SK-N-MC (cell line): ENCODE measurements around the gene TRPM1.

Experiments used
- DNase-seq: peaks from one replicate; pipeline ENCODE4 v3.0.0-alpha.2; 2011; ENCODE audit warnings: low read depth, low spot score
- H3K27ac ChIP-seq: fragments of 200-600 bp; sonication (generic); 2 replicates; pipeline ENCODE4 v1.5.1; 2016; ENCODE audit warnings: mixed run types
- H3K36me3 ChIP-seq: fragments of 200-600 bp; sonication (generic); 2 replicates; pipeline ENCODE4 v1.6.1; 2017; ENCODE audit warnings: antibody characterized with exemption, low read length, mixed read lengths; ENCODE audit not compliant: insufficient read depth
- H3K4me3 ChIP-seq: fragments of 200-600 bp; sonication (generic); 2 replicates; pipeline ENCODE4 v1.5.1; 2016
- H3K9ac ChIP-seq: fragments of 200-600 bp; sonication (generic); 2 replicates; pipeline ENCODE4 v1.8.0; 2017; ENCODE audit warnings: mixed run types, mixed read lengths; ENCODE audit not compliant: insufficient read length
- H3K9me3 ChIP-seq: fragments of 200-600 bp; sonication (generic); 2 replicates; pipeline ENCODE4 v1.6.1; 2017; ENCODE audit warnings: low read depth, mild to moderate bottlenecking, antibody characterized with exemption, low read length, moderate library complexity, mixed read lengths
- EZH2 ChIP-seq: fragments of 200-600 bp; sonication (generic); IDR thresholded peaks from one replicate; pipeline ENCODE4 v1.6.1; 2017; ENCODE audit warnings: antibody characterized with exemption
- FOXP2 ChIP-seq: optimal IDR thresholded peaks from 2 replicates; pipeline ENCODE3; 2011; ENCODE audit warnings: mild to moderate bottlenecking, moderate library complexity; ENCODE audit not compliant: insufficient read depth; ENCODE audit errors: extremely low read length, control extremely low read depth
- POLR2AphosphoS5 ChIP-seq: IDR thresholded peaks from 2 replicates; pipeline ENCODE4 v1.6.1; 2012; ENCODE audit warnings: mild to moderate bottlenecking, low read depth, low read length, borderline replicate concordance

TRPM1 gene

DNA sequence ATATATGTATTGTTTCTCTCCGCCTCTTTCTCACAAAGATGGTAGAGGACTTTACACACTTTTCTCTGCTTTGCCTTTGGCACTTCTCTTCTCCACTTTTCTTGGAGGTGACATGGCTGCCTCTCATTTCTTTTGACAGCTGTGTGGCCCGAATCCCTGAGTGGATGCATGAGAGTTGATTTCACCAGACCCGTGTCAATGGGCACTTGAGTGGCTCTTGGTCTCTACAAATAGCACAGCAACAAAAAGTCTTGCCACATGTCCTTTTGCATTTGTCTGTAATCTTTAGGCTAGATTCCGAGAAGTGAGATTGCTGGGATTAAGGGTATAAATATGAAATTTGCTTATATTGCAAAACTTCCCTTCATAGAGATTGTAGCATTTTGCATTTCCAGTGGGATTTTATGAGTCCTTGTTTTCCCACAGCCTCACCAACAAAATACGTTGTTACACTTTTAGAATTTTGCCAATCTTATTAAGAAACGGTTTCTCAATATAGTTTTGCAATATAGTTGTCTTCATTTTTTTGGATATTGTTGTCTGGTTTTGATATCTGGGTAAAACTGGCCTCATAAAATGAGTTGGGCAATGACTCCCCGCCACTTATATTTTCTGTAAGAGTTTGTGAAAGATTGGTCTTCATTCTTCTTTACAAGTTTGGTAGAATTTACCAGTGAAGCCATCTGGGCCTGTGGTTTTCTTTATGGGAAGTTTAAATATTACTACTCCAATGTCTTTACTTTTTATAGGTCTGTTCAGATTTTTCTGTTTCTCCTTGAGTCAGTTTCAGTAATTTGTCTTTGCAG, 5.2 kb upstream of the TRPM1 start:
- H3K9me3 ChIP-seq, result no peaks in the 10 kb centered on the region
- no peak overlapping the region for H3K27ac ChIP-seq
- no peak for DNase-seq
- H3K9ac ChIP-seq, result no peak overlapping the region
- H3K4me3 ChIP-seq, result no peak overlapping the region
- H3K36me3 ChIP-seq, result no peaks in the 10 kb centered on the region
- no peak for TF ChIP-seq POLR2AphosphoS5
- no peak for TF ChIP-seq FOXP2
- TF ChIP-seq EZH2, result no peak

DNA sequence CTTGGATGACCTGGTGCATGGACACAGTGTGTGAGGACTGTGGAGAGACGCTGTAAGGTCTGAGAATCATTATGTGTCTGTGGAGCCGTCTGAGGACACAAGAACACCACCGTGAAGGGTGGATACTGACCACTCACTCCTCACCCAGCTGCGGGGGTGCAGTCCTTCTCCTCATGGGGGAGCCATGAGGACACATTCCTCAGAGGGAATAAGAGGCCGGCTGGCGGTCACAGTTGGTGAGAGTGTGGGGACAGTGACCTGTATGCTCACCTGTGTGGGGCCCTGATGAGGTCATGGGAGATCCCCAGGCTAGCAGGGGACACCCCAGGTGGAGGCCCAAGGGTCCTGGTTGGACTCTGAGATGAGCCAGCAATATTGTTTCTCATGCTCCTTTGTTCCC, 2.5 kb upstream of the TRPM1 start:
- no peaks in the 10 kb centered on the region for H3K36me3 ChIP-seq
- H3K9ac ChIP-seq, result no peak overlapping the region
- no peak for TF ChIP-seq FOXP2
- TF ChIP-seq POLR2AphosphoS5, result no peak
- TF ChIP-seq EZH2, result no peak
- no peaks in the 10 kb centered on the region for H3K9me3 ChIP-seq
- no peak overlapping the region for H3K4me3 ChIP-seq
- no peak overlapping the region for H3K27ac ChIP-seq
- DNase-seq, result no peak

DNA sequence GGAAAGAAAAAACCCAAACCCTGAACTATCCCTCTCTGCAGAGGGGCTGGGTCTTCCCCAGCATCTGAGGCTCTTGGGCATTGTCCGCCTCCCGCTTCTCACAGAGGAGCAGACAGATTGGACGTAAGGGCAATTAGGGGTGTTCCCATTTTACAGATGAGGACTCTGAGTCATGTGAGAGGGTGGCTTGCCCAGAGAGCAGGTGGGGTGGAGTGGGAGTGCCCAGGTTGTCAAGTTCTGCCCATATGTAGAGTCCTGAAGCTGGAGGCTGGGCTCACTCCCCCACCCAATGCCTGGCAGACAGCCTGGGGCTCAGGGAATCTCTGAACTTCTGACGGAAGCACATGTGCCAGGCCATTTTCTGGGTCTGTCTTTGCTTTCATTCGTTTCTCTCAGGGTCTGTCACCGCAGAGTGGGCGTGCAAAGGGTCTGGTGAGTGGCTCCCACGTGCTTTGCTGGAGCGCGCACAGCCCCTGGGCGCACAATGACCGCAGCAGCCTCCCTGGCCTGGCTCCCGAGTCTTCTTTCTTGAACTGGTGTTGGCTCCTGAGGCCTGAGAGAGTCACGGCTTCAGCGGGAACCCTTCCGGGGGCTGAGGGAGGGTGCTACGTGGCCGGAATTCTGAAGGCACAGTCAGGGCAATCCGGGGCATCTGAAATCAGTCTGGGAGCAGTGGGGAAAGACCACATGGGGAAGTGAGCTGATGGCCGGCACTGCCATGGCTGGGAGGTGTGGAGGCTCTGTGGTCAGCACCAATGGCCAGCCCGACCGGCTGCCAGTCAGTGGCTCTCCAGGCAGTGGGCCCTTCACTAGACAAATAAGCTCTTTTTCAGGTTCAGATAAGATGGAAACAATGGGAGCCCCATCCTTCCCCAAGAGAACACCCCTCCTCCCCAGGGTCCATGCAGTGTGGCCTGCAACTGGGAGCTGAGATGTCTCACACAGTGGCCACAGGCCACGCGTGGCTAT, 1.1 kb upstream of the TRPM1 start:
- TF ChIP-seq FOXP2 (no peak), EZH2 (no peak), POLR2AphosphoS5 (no peak)
- Histone ChIP-seq H3K27ac (no peak overlapping the region), H3K9me3 (no peaks in the 10 kb centered on the region), H3K36me3 (no peaks in the 10 kb centered on the region), H3K4me3 (no peak overlapping the region), H3K9ac (no peak overlapping the region)
- DNase-seq, result no peak

DNA sequence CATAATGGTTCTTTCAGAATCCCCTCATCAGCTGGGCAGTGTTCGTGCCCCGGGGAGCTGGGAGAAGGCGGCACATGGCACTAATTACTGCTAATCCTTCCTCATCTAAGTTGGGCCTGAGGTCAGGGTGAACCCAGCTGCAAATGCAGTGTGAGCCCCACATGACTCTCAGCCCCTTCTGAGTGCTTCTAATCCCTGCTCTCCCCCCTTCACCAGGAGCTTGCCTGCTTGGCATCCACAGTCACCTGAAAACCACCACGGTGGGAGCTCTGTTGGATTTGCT, 455 bp upstream of the TRPM1 start:
- H3K9me3 ChIP-seq, result no peaks in the 10 kb centered on the region
- TF ChIP-seq POLR2AphosphoS5 (no peak), FOXP2 (no peak), EZH2 (no peak)

DNA sequence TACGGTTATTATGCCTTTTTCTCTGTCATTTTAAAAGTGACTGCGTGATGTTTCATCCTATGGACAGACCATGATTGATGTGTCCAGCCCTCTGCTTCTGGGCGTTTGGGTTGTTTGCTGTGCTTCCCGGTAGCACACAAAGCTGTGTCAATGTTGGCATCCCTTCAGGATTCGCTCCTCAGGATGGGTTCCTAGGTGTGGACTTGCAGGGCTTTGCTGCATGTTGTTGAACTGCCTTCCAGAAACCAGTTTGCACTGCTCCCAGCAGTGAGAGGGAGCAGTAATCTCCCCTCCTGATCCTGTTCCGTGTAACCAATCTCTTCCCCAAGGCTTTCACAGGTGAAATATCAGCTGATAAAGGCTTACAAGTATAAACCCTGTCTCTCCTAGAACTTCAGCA, 787 bp downstream of the TRPM1 start:
- Histone ChIP-seq H3K27ac (no peak overlapping the region), H3K36me3 (no peaks in the 10 kb centered on the region), H3K9me3 (no peaks in the 10 kb centered on the region), H3K4me3 (no peak overlapping the region), H3K9ac (no peak overlapping the region)
- DNase-seq, result no peak
- TF ChIP-seq EZH2, result no peak
- TF ChIP-seq POLR2AphosphoS5, result no peak
- no peak for TF ChIP-seq FOXP2

More for the DNA sequence above, 455 bp upstream of the TRPM1 start:
- Histone ChIP-seq H3K9ac (no peak overlapping the region), H3K36me3 (no peaks in the 10 kb centered on the region), H3K4me3 (no peak overlapping the region), H3K27ac (no peak overlapping the region)
- DNase-seq, result no peak

DNA sequence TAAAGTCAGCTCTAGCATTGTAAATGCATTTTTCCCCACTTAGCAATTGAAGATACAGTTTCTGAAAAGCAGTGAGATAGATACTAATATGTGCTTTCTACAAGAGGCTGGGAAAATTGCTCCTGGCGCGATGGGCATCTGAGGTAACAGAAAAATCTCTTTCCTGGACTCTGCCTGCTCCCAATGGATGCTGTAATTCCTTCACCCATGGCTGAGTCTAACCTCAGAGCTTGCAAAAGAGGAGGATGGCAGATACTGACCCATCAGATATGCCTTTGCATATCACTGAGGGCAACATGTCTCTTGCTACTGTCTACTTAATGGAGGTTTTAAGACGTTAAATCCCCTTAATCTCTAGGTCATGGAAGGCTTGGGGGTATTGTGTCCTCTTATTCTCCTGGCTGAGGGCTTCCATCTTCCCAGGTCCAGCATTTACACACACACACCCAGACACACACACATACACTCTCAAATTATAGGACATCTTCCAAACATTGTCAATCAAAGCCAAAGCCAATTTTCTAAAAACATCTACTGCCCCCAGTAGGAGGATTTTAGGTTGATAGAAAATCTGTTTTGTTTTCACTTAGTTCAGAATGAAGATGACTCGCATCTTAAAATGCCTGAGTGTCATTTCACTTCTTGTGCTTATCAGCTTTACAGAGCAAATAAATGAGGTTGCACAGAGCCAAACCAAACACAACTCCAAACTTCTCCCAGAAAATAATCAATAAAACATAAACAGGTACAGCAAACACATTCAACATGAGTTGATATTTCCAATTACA, 2.4 kb downstream of the TRPM1 start:
- Histone ChIP-seq H3K27ac (no peak overlapping the region), H3K9me3 (no peaks in the 10 kb centered on the region), H3K9ac (no peak overlapping the region), H3K4me3 (no peak overlapping the region), H3K36me3 (no peaks in the 10 kb centered on the region)
- TF ChIP-seq EZH2, result no peak
- TF ChIP-seq FOXP2, result no peak
- no peak for TF ChIP-seq POLR2AphosphoS5
- DNase-seq, result no peak

DNA sequence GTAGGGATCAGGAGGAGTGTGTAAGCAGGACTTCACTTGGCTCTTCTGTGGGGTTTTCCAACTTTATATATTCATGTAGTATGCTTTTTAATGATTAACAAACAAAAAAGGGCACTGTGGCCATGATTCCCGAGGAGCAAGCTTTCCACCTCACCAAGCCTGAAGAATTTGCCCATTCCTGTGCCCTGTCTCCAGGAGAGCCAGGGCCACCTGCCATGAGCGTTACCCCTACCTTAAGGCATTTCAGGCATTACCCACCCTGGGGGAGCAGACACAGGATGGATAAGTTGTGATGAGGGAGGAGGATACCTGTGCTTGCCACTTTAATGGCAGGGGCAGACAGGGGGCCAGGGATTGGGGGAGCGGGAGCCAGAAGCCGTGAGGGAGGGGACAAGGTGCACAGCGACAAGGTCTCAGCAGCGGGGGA, 3.0 kb downstream of the TRPM1 start:
- no peaks in the 10 kb centered on the region for H3K9me3 ChIP-seq
- TF ChIP-seq FOXP2 (no peak), EZH2 (no peak), POLR2AphosphoS5 (no peak)

DNA sequence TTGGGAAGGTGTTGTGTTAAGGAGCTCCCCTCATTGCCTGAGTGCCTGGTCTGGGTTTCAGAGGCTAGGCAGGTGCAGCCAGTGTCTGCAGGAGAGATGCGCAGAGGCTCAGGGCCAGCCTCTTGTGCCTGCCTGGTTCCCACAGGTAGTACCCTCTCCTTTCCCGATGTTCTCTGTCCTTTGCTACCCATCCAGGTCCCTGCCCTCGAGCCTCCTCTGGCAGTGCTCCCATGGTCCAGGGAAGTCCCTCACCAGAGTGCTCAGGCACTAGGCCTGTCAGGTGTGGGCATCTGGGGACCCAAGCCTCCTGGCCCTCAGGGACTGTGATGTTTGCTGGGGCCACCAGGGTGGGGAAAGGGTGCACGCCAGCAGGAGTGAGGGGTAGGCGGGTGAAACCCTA, 5.0 kb downstream of the TRPM1 start:
- H3K4me3 ChIP-seq, result no peak overlapping the region
- TF ChIP-seq EZH2 (no peak), POLR2AphosphoS5 (no peak), FOXP2 (no peak)
- DNase-seq, result no peak
- no peaks in the 10 kb centered on the region for H3K36me3 ChIP-seq
- no peak overlapping the region for H3K9ac ChIP-seq
- H3K27ac ChIP-seq, result no peak overlapping the region
- no peaks in the 10 kb centered on the region for H3K9me3 ChIP-seq

More for the DNA sequence above, 3.0 kb downstream of the TRPM1 start:
- H3K9ac ChIP-seq, result no peak overlapping the region
- H3K36me3 ChIP-seq, result no peaks in the 10 kb centered on the region
- H3K27ac ChIP-seq, result no peak overlapping the region
- H3K4me3 ChIP-seq, result no peak overlapping the region
- no peak for DNase-seq
